ENCODE results near the gene FANCE.

FANCE gene

GRCh38 chr6:35483893-35484645 is 31.9 kb downstream of the FANCE start:
- no peak for DNase-seq (ENCODE audit: low read depth in 4 of 4, low spot score in 1 of 4)

GRCh38 chr6:35484921-35485392 is 32.8 kb downstream of the FANCE start:
- no peak for DNase-seq (ENCODE audit: low read depth in 4 of 4, low spot score in 1 of 4)

- DNase-seq (ENCODE audit: low read depth in 4 of 4, low spot score in 1 of 4), result no peak
Observed at GRCh38 chr6:35485402-35485877, 33.3 kb downstream of the FANCE start.

GRCh38 chr6:35486005-35486925 is 34.1 kb downstream of the FANCE start:
- no peak for DNase-seq (ENCODE audit: low read depth in 4 of 4, low spot score in 1 of 4)

- DNase-seq (ENCODE audit: low read depth in 4 of 4, low spot score in 1 of 4), result no peak
Observed at GRCh38 chr6:35487658-35488516, 35.7 kb downstream of the FANCE start.

- DNase-seq (ENCODE audit: low read depth in 4 of 4, low spot score in 1 of 4), result no peak
Observed at GRCh38 chr6:35488517-35488862, 36.4 kb downstream of the FANCE start.

- no peak for DNase-seq (ENCODE audit: low read depth in 4 of 4, low spot score in 1 of 4)
Observed at GRCh38 chr6:35489066-35489465, 36.9 kb downstream of the FANCE start.

GRCh38 chr6:35489995-35490791 is 38.1 kb downstream of the FANCE start:
- DNase-seq (ENCODE audit: low read depth in 4 of 4, low spot score in 1 of 4), result no peak

- no peak for DNase-seq (ENCODE audit: low read depth in 4 of 4, low spot score in 1 of 4)
Observed at GRCh38 chr6:35490821-35491557, 38.9 kb downstream of the FANCE start.

GRCh38 chr6:35491558-35492257 is 39.6 kb downstream of the FANCE start:
- DNase-seq (ENCODE audit: low read depth in 4 of 4, low spot score in 1 of 4), result no peak

GRCh38 chr6:35492258-35492973 is 40.3 kb downstream of the FANCE start:
- DNase-seq (ENCODE audit: low read depth in 4 of 4, low spot score in 1 of 4), result no peak

- no peak for DNase-seq (ENCODE audit: low read depth in 4 of 4, low spot score in 1 of 4)
Observed at GRCh38 chr6:35492974-35493284, 40.8 kb downstream of the FANCE start.

- no peak for DNase-seq (ENCODE audit: low read depth in 4 of 4, low spot score in 1 of 4)
Observed at GRCh38 chr6:35493307-35493983, 41.3 kb downstream of the FANCE start.

GRCh38 chr6:35494161-35494563 is 42.0 kb downstream of the FANCE start:
- no peak for DNase-seq (ENCODE audit: low read depth in 4 of 4, low spot score in 1 of 4)

- no peak for DNase-seq (ENCODE audit: low read depth in 4 of 4, low spot score in 1 of 4)
Observed at GRCh38 chr6:35495258-35496035, 43.3 kb downstream of the FANCE start.

GRCh38 chr6:35496036-35496840 is 44.1 kb downstream of the FANCE start:
- DNase-seq (ENCODE audit: low read depth in 4 of 4, low spot score in 1 of 4), result no peak
